OCI-LY1 (cell line): ENCODE data around the gene ALDH1A1.

Experiments
- H2AFZ ChIP-seq: fragments of 200-600 bp; sonication (generic), shearing (Covaris generic); 2 replicates; pipeline ENCODE4 v1.6.0; 2014; ENCODE audit warnings: antibody characterized with exemption, mild to moderate bottlenecking, low read length
- H3F3A ChIP-seq: fragments of 200-600 bp; sonication (generic), shearing (Covaris generic); 2 replicates; pipeline ENCODE4 v1.6.0; 2014; ENCODE audit warnings: mild to moderate bottlenecking, antibody characterized with exemption, low read length, moderate library complexity; ENCODE audit not compliant: insufficient read depth
- H3K27ac ChIP-seq: fragments of 200-600 bp; sonication (generic); 2 replicates; pipeline ENCODE4 v1.5.1; 2014; ENCODE audit warnings: low read length, mixed run types, mild to moderate bottlenecking, low read depth; ENCODE audit not compliant: poor library complexity, severe bottlenecking
- H3K27me3 ChIP-seq: fragments of 200-600 bp; sonication (generic); 2 replicates; pipeline ENCODE4 v1.6.0; 2014; ENCODE audit warnings: antibody characterized with exemption, mild to moderate bottlenecking, low read length, moderate library complexity; ENCODE audit not compliant: insufficient read depth
- H3K36me3 ChIP-seq: fragments of 200-600 bp; sonication (generic); 2 replicates; pipeline ENCODE4 v1.6.1; 2014; ENCODE audit warnings: mild to moderate bottlenecking, antibody characterized with exemption, low read length, moderate library complexity, mixed read lengths; ENCODE audit not compliant: insufficient read depth
- H3K4me1 ChIP-seq: fragments of 200-600 bp; sonication (generic); 2 replicates; pipeline ENCODE4 v1.5.1; 2014; ENCODE audit warnings: mild to moderate bottlenecking, low read length, moderate library complexity; ENCODE audit not compliant: insufficient read depth, severe bottlenecking
- H3K4me2 ChIP-seq: fragments of 200-600 bp; sonication (generic), shearing (Covaris generic); 2 replicates; pipeline ENCODE4 v1.6.1; 2014; ENCODE audit warnings: low read length
- H3K4me3 ChIP-seq: fragments of 200-600 bp; sonication (generic); 2 replicates; pipeline ENCODE4 v1.5.1; 2014; ENCODE audit warnings: low read length, low read depth, mild to moderate bottlenecking, mixed read lengths; ENCODE audit not compliant: poor library complexity, severe bottlenecking
- H3K79me2 ChIP-seq: fragments of 200-600 bp; shearing (Covaris generic); 2 replicates; pipeline ENCODE4 v1.6.1; 2016; ENCODE audit warnings: mixed run types, low read length, mixed read lengths; ENCODE audit not compliant: insufficient read depth
- H3K9ac ChIP-seq: fragments of 200-600 bp; sonication (generic), shearing (Covaris generic); 2 replicates; pipeline ENCODE4 v1.6.1; 2014; ENCODE audit warnings: mild to moderate bottlenecking, low read length, mixed read lengths
- H3K9me2 ChIP-seq: fragments of 200-600 bp; sonication (generic), shearing (Covaris generic); 2 replicates; pipeline ENCODE4 v1.6.1; 2014; ENCODE audit warnings: low read depth, mild to moderate bottlenecking, low read length, mixed read lengths
- H3K9me3 ChIP-seq: fragments of 200-600 bp; shearing (Covaris generic); 2 replicates; pipeline ENCODE4 v1.6.1; 2014; ENCODE audit warnings: low read length, mixed read lengths
- H4K20me1 ChIP-seq: fragments of 200-600 bp; sonication (generic), shearing (Covaris generic); 2 replicates; pipeline ENCODE4 v1.6.0; 2016; ENCODE audit warnings: mild to moderate bottlenecking, low read length; ENCODE audit not compliant: insufficient read depth
- CTCF ChIP-seq: fragments of 200-600 bp; sonication (generic), shearing (Covaris generic); IDR thresholded peaks from 2 replicates; pipeline ENCODE4 v1.5.1; 2017; ENCODE audit warnings: mild to moderate bottlenecking, antibody characterized with exemption, low read length, moderate library complexity, mixed read lengths
- EZH2 ChIP-seq: fragments of 200-600 bp; sonication (generic), shearing (Covaris generic); IDR thresholded peaks from 2 replicates; pipeline ENCODE4 v1.8.0; 2017; ENCODE audit warnings: borderline replicate concordance, mixed run types, mild to moderate bottlenecking, antibody characterized with exemption, low read length, moderate library complexity, mixed read lengths

The ALDH1A1 gene

GRCh38 chr9:72905514-72906480 is 47.1 kb downstream of the ALDH1A1 start:
- H3K36me3 ChIP-seq = no peaks in the 10 kb centered on the region
- H3K9me3 ChIP-seq = no peaks in the 10 kb centered on the region
- TF ChIP-seq CTCF (no peak), EZH2 (no peak)
- H3K4me2 ChIP-seq = no peak overlapping the region
- H4K20me1 ChIP-seq = no peaks in the 10 kb centered on the region
- no peaks in the 10 kb centered on the region for H3K4me1 ChIP-seq
- H2AFZ ChIP-seq = no peak overlapping the region
- no peaks in the 10 kb centered on the region for H3K9me2 ChIP-seq
- no peak overlapping the region for H3K9ac ChIP-seq
- no peaks in the 10 kb centered on the region for H3K79me2 ChIP-seq
- H3F3A ChIP-seq = no peaks in the 10 kb centered on the region
- no peaks in the 10 kb centered on the region for H3K27me3 ChIP-seq
- no peak overlapping the region for H3K27ac ChIP-seq
- no peak overlapping the region for H3K4me3 ChIP-seq

- no peak overlapping the region for H3K27ac ChIP-seq
- H3K4me2 ChIP-seq = no peak overlapping the region
- H3K9me3 ChIP-seq = no peaks in the 10 kb centered on the region
- no peaks in the 10 kb centered on the region for H3K79me2 ChIP-seq
- no peaks in the 10 kb centered on the region for H3K27me3 ChIP-seq
- no peaks in the 10 kb centered on the region for H3K36me3 ChIP-seq
- no peak overlapping the region for H3K9ac ChIP-seq
- no peaks in the 10 kb centered on the region for H3F3A ChIP-seq
- no peaks in the 10 kb centered on the region for H3K9me2 ChIP-seq
- TF ChIP-seq EZH2 (no peak), CTCF (no peak)
- no peaks in the 10 kb centered on the region for H4K20me1 ChIP-seq
- no peaks in the 10 kb centered on the region for H3K4me1 ChIP-seq
- H2AFZ ChIP-seq = no peak overlapping the region
- H3K4me3 ChIP-seq = no peak overlapping the region
Observed at GRCh38 chr9:72904267-72905093, 48.4 kb downstream of the ALDH1A1 start.

GRCh38 chr9:72903103-72903502 is 49.8 kb downstream of the ALDH1A1 start:
- H3K27me3 ChIP-seq = no peaks in the 10 kb centered on the region
- H4K20me1 ChIP-seq = no peaks in the 10 kb centered on the region
- H3K79me2 ChIP-seq = no peaks in the 10 kb centered on the region
- no peaks in the 10 kb centered on the region for H3F3A ChIP-seq
- TF ChIP-seq CTCF (no peak), EZH2 (no peak)
- no peaks in the 10 kb centered on the region for H3K9me3 ChIP-seq
- no peak overlapping the region for H3K9ac ChIP-seq
- no peaks in the 10 kb centered on the region for H3K4me1 ChIP-seq
- no peaks in the 10 kb centered on the region for H3K9me2 ChIP-seq
- H2AFZ ChIP-seq = no peak overlapping the region
- no peak overlapping the region for H3K4me2 ChIP-seq
- H3K27ac ChIP-seq = no peak overlapping the region
- no peak overlapping the region for H3K4me3 ChIP-seq
- no peaks in the 10 kb centered on the region for H3K36me3 ChIP-seq
